Measurements from ENCODE around the gene ZNF660. TPM values are rescaled to one million over a fixed set of nuclear protein-coding genes. Genes with fewer than 3 reads are reported as not detected.
"Not testable (repeated sequence)": the region's sequence is repeated elsewhere in the genome, so short reads cannot be mapped to it uniquely, and the experiment has no call there.

The ZNF660 gene
- total RNA-seq (2014; rRNA removed; shearing (Covaris generic); ENCODE audit: low replicate concordance): not detected in 2 replicates

DNA sequence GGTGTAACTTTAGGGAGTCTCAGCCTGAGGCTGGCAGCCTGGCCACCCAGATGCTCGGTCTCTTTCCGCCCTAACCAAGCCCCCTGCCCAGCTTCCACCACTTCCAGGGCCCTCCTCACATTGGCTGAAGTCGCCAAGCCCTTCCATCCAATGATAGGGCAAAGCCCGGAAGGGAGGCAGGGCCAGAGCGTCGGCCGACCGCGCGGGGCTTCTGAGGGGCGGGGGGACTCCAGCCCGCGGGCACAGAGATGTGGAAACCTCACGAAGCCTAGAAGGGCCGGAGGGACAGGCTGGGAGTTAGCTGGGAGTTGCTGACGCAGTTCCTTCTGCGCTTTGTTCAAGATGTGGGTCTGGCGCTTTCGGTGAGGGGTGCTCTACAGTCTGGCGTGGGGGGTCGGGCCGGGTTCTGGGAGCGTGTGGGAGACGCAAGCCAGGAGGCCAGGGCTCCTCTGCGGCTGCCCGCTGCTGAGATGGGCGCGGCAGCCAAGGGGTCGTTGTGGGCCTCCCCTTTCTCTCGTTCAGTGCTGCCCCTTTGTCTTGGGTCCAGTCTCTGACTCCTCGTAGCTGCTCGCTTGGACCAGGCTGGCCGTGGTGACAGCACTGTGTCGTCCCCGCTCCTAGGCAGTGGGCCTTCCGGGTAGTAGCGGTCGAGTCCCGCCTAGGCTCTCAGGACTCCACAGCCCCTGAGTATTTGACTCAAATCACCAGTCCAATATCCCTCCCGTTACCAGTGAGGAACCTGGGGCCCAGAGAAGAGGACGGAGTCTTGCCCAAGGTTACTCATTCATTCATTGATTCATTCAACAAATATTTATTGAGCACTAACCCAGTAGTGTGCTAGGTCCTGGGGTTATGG is at the start of gene ZNF660:
TSS of gene ZNF660 (plus strand) at position 319 of the 856 bp plus-strand sequence. CDS start 9,230 bp downstream, outside the sequence.
- H3K27me3 ChIP-seq: no peaks in the 10 kb centered on the region
- peak within 1 kb of the TSS; percentile 26 for H3K4me3 ChIP-seq
- H3K9me3 ChIP-seq: no peaks in the 10 kb centered on the region
- DNase-seq: peak; percentile 30
- no peaks in the 10 kb centered on the region for H3K36me3 ChIP-seq

DNA sequence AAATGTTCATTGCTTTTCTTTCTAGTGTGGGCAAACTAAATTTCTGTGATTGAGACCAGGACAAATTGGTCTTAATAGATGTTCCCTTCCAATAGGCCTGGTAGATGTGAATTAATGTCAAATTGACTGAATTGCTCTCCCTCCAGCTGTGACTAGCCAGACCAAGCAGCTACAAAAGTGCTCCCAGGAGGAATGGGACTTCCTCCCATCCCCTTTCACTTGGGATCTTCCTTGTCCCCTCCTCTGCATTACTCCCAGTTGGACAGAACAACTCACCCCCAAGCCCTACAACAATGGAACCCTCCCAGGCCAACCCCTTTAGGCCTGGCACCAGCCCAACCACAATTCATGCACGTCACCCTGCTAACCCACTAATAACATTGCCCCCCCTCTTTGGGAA is 49.4 kb upstream of the ZNF660 start:
- no peak overlapping the region for H3K4me3 ChIP-seq
- H3K36me3 ChIP-seq: no peaks in the 10 kb centered on the region
- no peaks in the 10 kb centered on the region for H3K27me3 ChIP-seq
- no peaks in the 10 kb centered on the region for H3K9me3 ChIP-seq
- DNase-seq: no peak

- H3K27me3 ChIP-seq, H3K9me3 ChIP-seq, H3K36me3 ChIP-seq, H3K4me3 ChIP-seq, DNase-seq: not testable (repeated sequence)
Measured at GRCh38 chr3:44544811-44545210, 40.0 kb upstream of the ZNF660 start.

DNA sequence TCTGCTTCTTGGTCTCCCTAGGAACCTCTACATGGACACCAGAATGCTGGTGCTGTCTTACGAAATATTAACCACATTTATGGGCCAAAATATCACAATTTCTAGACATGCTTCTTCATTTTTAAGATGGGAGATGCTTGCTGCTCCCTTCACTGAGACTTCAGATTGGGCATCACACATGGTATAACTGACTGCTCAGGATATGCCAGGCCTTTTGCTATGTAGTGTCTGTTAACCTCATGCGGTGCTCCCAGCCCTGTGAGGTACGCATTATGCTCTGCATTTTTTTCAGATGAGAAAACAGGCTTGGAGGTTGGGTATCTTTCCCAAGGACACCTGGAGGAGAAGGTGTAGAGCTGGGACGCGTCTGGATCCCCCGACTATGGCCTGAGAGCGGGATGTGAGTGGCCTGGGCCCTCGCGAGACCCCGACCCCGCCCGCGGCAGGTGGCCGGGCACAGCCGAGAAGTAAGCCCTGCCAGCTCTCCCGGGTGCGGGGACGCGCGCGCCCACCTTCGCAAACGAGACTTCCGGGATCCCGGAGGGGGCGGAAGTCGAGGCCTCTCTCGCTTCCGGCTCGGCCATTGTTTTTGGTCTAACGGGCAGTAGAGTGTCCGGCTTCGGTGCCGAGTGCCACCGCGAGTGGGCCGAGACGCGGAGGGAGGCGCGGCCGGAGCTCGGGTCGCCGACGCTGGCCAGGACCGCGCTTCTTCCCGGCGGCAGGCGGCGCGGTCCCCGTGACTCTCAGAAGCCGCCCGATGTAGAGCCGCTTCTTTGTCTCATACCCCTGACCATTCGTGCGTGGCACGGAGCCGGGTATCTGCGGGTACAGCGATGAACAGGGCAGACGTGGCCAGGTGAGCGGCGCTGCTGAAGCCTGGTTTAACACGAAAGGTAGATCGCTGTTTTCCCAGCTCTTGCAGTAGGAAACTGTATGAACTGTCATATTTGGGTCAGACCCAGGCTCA is 29.9 kb upstream of the ZNF660 start, which contains the start of gene ZKSCAN7:
TSS of gene ZKSCAN7 (plus strand) at position 568 of the 967 bp plus-strand sequence. CDS start 1,855 bp downstream, outside the sequence.
- no peaks in the 10 kb centered on the region for H3K27me3 ChIP-seq
- DNase-seq: peak; percentile 2

DNA sequence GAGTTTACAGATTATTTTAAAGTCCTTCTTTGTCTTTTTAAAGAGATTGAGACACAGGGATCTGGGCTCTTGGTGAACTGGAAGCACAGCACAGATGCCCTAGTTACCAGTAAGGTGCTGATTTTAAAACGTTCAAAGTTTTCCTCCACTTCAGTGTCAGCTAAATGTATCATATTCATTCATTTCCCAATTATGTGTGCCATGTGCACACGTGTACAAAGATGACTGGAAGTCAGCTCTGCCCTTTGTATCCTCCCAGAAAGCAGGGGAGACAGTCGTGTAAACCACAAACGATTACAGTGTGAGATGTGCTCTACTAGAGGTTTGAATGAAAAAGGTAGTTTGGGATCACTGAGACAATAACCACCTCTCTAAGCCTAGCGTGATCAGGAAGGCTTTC is 29.0 kb upstream of the ZNF660 start:
- Histone ChIP-seq H3K36me3 (no peaks in the 10 kb centered on the region), H3K9me3 (no peaks in the 10 kb centered on the region), H3K27me3 (no peaks in the 10 kb centered on the region), H3K4me3 (no peak overlapping the region)
- DNase-seq: no peak

More for the DNA sequence above, 29.9 kb upstream of the ZNF660 start, which contains the start of gene ZKSCAN7:
- Histone ChIP-seq H3K36me3 (no peaks in the 10 kb centered on the region), H3K4me3 (no peak within 1 kb of the TSS), H3K9me3 (no peaks in the 10 kb centered on the region)

DNA sequence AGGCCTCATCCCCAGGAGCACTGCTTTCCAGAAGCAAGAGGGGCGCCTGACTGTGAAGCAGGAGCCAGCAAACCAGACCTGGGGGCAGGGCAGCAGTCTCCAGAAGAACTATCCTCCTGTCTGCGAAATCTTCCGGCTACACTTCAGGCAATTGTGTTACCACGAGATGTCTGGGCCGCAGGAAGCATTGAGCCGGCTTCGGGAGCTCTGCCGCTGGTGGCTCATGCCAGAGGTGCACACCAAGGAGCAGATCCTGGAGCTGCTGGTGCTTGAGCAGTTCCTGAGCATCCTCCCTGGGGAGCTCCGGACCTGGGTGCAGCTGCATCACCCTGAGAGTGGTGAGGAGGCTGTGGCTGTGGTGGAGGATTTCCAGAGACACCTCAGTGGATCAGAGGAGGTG is 27.7 kb upstream of the ZNF660 start:
- Histone ChIP-seq H3K4me3 (no peak overlapping the region), H3K9me3 (no peaks in the 10 kb centered on the region), H3K36me3 (no peaks in the 10 kb centered on the region), H3K27me3 (no peaks in the 10 kb centered on the region)
- DNase-seq: no peak

GRCh38 chr3:44561076-44561475 is 23.7 kb upstream of the ZNF660 start:
- Histone ChIP-seq H3K36me3 (no peaks in the 10 kb centered on the region), H3K9me3 (no peaks in the 10 kb centered on the region), H3K27me3 (no peaks in the 10 kb centered on the region), H3K4me3 (no peak overlapping the region)
- no peak for DNase-seq

- Histone ChIP-seq H3K27me3 (no peaks in the 10 kb centered on the region), H3K9me3 (no peaks in the 10 kb centered on the region), H3K4me3 (no peak overlapping the region), H3K36me3 (no peaks in the 10 kb centered on the region)
- DNase-seq: no peak
Measured at GRCh38 chr3:44562147-44562546, 22.6 kb upstream of the ZNF660 start.

DNA sequence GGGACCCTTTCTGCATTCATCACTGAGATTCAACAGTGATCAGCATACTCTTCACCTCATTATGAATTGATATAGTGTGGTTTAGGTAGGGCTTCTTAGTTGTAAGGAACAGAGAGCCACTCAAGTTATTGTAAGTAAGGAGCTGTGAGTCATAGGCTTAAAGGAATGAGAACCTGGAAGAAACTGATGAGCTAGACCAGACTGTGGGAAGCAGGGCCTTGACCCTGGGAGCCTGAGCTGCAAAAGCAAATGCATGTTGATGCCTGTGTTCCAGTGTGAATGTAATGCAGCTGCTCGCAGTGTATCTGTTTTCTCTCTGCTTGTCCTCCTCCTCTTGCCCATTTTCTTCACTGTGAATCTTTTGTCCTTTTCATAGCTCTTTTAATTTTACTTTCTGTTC is 16.2 kb upstream of the ZNF660 start:
- no peak overlapping the region for H3K4me3 ChIP-seq
- DNase-seq: no peak
- no peaks in the 10 kb centered on the region; the same call in 1 of the 2 replicates for H3K9me3 ChIP-seq
- no peaks in the 10 kb centered on the region for H3K36me3 ChIP-seq
- no peaks in the 10 kb centered on the region for H3K27me3 ChIP-seq

GRCh38 chr3:44571024-44571423 is 13.7 kb upstream of the ZNF660 start:
- Histone ChIP-seq H3K9me3 (no peaks in the 10 kb centered on the region; the same call in 1 of the 2 replicates), H3K4me3 (no peak overlapping the region), H3K36me3 (no peaks in the 10 kb centered on the region), H3K27me3 (no peaks in the 10 kb centered on the region)
- no peak for DNase-seq

DNA sequence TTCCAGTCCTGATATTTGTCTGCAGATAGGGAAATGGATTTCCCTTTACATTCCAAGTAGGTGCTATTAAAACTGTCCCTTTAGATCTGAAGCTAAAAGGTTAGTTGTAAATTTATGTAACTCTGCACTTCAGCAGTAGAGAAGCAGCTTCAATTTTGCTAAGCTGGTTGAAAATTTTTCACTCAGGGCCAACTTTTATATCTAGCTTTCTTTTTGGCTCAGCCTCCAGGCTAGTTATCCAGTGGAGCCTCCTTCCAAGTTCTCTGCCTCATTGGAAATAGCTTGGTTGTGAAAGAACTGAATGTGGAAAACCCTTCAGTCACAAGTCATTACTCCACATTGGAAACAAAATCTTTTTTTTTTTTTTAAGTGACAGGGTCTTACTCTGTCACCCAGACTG is 8.2 kb upstream of the ZNF660 start:
- DNase-seq: no peak
- no peaks in the 10 kb centered on the region; the same call in 1 of the 2 replicates for H3K9me3 ChIP-seq
- H3K4me3 ChIP-seq: no peak overlapping the region
- H3K36me3 ChIP-seq: no peaks in the 10 kb centered on the region
- no peaks in the 10 kb centered on the region for H3K27me3 ChIP-seq

DNA sequence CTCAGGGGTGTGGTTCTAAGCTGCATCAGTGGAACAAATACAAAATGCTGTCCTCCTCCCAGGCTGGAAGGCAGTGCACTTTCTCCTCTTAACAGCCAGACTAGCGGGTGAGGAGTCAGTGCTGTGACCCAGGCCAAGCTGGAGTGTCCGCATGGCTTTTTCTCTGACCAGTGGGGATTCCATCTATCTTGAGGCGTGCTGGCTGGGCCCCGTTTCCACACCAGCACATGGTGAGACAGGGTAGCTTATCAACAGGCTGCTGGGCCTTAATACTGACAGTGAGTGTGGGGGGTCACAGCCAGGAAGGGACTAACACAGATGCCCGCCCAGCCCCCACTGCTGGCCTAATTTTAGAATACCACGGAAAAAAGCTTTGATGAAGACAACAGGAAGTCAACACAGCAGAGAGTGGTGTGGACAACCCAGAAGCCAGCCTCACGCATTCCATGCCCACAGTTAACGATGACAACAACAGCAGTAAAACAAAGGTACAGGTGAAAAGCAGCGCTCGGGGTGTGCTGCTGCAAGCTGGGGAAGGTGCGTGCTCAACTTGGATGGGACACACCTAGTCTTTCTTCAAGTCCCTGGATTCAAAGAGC is 7.3 kb upstream of the ZNF660 start:
- not testable (repeated sequence) for DNase-seq, H3K36me3 ChIP-seq, H3K9me3 ChIP-seq, H3K4me3 ChIP-seq, H3K27me3 ChIP-seq

DNA sequence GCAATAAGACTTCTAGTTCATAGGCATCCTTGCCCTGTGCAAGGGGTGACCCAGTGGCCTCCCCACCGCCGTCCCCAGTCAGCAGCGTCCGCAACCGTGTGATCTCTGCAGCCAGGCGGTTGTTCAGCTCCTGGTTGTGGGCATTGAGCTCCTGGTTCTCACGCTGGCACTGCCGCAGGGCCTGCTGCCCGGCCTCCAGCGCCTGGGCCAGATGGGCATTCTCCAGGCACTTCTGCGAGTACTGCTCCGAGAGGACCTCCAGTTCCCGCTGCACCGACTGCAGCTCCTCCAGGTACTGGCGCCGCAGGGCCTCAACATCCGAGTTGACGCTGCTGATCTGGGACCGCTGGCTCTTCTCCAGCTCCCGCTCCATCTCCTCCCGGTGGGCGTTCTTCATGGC is 6.4 kb upstream of the ZNF660 start:
- H3K9me3 ChIP-seq, DNase-seq, H3K4me3 ChIP-seq, H3K36me3 ChIP-seq, H3K27me3 ChIP-seq: not testable (repeated sequence)

DNA sequence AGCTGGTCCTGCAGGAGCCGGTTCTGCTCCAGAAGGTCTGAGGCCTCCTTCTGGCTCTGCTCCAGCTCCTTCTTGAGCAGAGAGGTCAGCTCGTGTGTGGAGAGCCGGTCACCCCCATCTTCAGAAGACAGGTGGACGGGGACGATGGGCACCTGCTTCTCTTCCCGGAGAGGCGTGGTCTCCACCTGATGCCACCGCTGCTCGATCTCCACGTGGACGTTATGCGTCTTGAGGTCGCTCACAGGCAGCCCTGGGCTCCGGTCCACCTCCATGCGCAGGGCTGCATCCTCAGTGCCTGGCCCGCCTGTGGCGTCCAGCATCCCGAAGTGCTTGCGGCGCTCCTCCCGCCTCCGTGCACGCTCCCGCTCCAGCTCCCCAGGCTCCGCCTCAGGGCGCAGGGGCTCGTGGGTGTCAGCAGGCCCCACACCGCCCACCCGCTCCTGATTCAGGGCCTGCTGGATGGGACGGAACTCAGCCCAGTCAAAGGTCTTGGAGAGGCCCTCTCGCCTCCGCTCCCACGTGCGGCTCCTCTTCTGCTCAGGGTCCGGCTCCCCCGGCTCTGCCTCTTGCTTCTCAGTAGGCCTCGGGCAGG is 5.7 kb upstream of the ZNF660 start:
- not testable (repeated sequence) for H3K27me3 ChIP-seq, DNase-seq, H3K9me3 ChIP-seq, H3K36me3 ChIP-seq, H3K4me3 ChIP-seq

DNA sequence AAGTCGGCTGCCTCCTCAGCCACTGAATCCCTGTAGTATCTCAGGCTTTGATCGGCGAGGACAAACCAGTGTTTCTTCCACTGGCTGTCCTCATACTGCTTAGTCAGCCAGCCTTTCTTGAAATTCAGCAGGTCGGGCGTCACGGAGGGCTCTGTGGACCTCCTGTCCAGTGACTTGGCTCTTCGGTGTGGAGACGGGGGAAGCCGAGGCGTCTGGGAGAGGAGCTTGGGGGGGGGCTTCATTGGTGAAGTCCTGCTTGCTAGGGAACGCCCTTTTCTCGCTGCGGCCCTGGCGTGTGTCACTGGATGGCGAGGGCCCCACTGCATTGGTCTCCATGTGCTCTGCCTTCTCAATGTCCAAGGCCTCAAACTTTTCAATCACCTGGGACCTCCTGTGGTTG is 5.0 kb upstream of the ZNF660 start:
- DNase-seq, H3K9me3 ChIP-seq, H3K27me3 ChIP-seq, H3K4me3 ChIP-seq, H3K36me3 ChIP-seq: not testable (repeated sequence)

DNA sequence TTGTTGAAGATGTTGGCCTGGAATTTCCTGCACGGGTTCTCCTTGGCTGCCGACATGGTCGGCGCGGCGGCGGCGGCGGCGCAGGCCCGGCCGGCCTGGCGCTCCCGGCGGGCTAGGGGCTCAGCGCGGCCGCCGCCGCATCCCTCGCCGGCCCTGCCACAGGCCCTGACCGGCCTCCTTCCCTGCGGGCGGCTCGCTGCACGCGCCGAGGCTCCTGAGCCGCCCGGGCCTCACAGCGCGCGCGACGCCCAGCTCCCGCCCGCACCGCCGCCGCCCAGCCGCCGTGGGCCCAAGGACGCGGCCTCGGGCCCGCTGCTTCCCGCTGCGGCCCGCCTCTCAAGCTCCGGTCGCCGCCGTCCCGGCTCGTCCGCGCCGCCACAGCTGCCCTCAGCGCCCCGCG is 3.8 kb upstream of the ZNF660 start:
- H3K9me3 ChIP-seq, DNase-seq, H3K4me3 ChIP-seq, H3K27me3 ChIP-seq, H3K36me3 ChIP-seq: not testable (repeated sequence)
